Calu3 (cell line): Measurements from ENCODE around the gene TMCO6. TPM values are rescaled to one million over a fixed set of nuclear protein-coding genes. Genes with fewer than 3 reads are reported as not detected.

Experiments used
- BruUV-seq: library from RNA; stranded (reverse); fragments of 400-500 nt; replicated peaks from 2 replicates; lab custom pipeline; 2021; lab: Mats Ljungman, UMichigan
- CTCF ChIA-PET: fragments of 300-600 bp; sonication (Branson Sonifier 250); formaldehyde crosslinking; loops from one replicate; lab custom pipeline; 2022; ENCODE audit warnings: antibody characterized with exemption; lab: Charles Lee
- DNase-seq: peaks from one replicate; pipeline ENCODE4 v3.0.0; 2022
- H3K27ac Mint-ChIP-seq: one replicate; pipeline ENCODE4 v1.8.0; 2022; ENCODE audit warnings: mixed read lengths; ENCODE audit not compliant: unreplicated experiment
- H3K27me3 Mint-ChIP-seq: one replicate; pipeline ENCODE4 v1.8.0; 2022; ENCODE audit warnings: mixed read lengths; ENCODE audit not compliant: unreplicated experiment
- H3K36me3 Mint-ChIP-seq: one replicate; pipeline ENCODE4 v1.8.0; 2022; ENCODE audit warnings: mild to moderate bottlenecking, moderate library complexity, mixed read lengths; ENCODE audit not compliant: insufficient read depth, unreplicated experiment
- H3K4me1 Mint-ChIP-seq: one replicate; pipeline ENCODE4 v1.8.0; 2022; ENCODE audit warnings: mild to moderate bottlenecking, low read depth, mixed read lengths; ENCODE audit not compliant: unreplicated experiment
- H3K4me3 Mint-ChIP-seq: one replicate; pipeline ENCODE4 v1.8.0; 2022; ENCODE audit warnings: mild to moderate bottlenecking, low read depth, moderate library complexity, mixed read lengths; ENCODE audit not compliant: unreplicated experiment
- H3K9me3 Mint-ChIP-seq: one replicate; pipeline ENCODE4 v1.8.0; 2022; ENCODE audit warnings: low read depth, mixed read lengths; ENCODE audit not compliant: unreplicated experiment
- CTCF ChIP-seq: fragments of 200-600 bp; IDR thresholded peaks from one replicate; pipeline ENCODE4 v1.8.0; 2022; ENCODE audit warnings: antibody characterized with exemption; ENCODE audit not compliant: unreplicated experiment
- intact Hi-C: fragments of 100-400 bp; cut with micrococcal nuclease; formaldehyde crosslinking; loops from one replicate; pipeline ENCODE4 v1.10.0; 2022; ENCODE audit not compliant: unreplicated experiment
- microRNA-seq: library from miRNA; unstranded; fragments of <30 nt; microRNA quantifications from one replicate; pipeline ENCODE4 v1.2.0, GENCODE V29; 2022
- total RNA-seq: library from RNA; stranded (reverse); gene quantifications from 2 replicates; pipeline ENCODE4 v1.2.3, GENCODE V29; 2022

Gene TMCO6
- total RNA-seq, 1 experiment from 2014 or later = 30.9 TPM

- TF ChIP-seq CTCF = no peak
Observed at GRCh38 chr5:140690941-140691924, 52.0 kb downstream of the TMCO6 start, which contains the start of the genes HARS1 and HARS2. Gene HARS1, minus strand, starts transcription at chr5:140691370. Its CDS starts 66 bp downstream, at chr5:140691304. Gene HARS2, plus strand, starts transcription at chr5:140691455. Its CDS starts 194 bp downstream, at chr5:140691649.

GRCh38 chr5:140694276-140694675 lies 55.0 kb downstream of the TMCO6 start:
- no TSS peak for BruUV-seq
- Mint-ChIP-seq H3K4me1 (no peaks in the 10 kb centered on the region), H3K4me3 (no peak overlapping the region), H3K27me3 (no peaks in the 10 kb centered on the region), H3K36me3 (peaks cover 67% of the 10 kb centered on the region), H3K9me3 (no peaks in the 10 kb centered on the region), H3K27ac (no peak overlapping the region)
- no peak for TF ChIP-seq CTCF
- DNase-seq = no peak
- CTCF ChIA-PET = no interaction called here
- intact Hi-C loops = no loop called here

More at GRCh38 chr5:140690941-140691924, 52.0 kb downstream of the TMCO6 start, which contains the start of the genes HARS1 and HARS2:
- Mint-ChIP-seq H3K9me3 (no peaks in the 10 kb centered on the region), H3K4me3 (peak within 1 kb of the TSS; percentile 93), H3K4me1 (no peaks in the 10 kb centered on the region), H3K27ac (peak within 1 kb of the TSS; percentile 73), H3K27me3 (no peaks in the 10 kb centered on the region), H3K36me3 (peaks cover 52% of the 10 kb centered on the region)
- no TSS peak for BruUV-seq
- intact Hi-C loops = loop anchor here (1.0 kb wide), 1 partner anchor 27 kb away; the partner anchor contains the start of gene WDR55
- CTCF ChIA-PET = interaction anchor here (0.5 to 1.8 kb wide), 9 partner anchors 9 to 873 kb away, joined by 3 to 9 read pairs (median 4); partner anchors contain the start of genes IK, NDUFA2, TMCO6 and ZMAT2
- peak; percentile 93 for DNase-seq

Small RNAs within 50 kb of the gene (microRNA-seq; reads per million reads assigned to microRNA genes)
- not detected for gene MIR3655

Other genes with a start within 250 kb of the TMCO6 start
- 160 and 167 TPM in 2 replicates for gene ANKHD1, start 237.6 kb upstream of the TMCO6 start, total RNA-seq
- 14.1 and 18.8 TPM in 2 replicates for gene EIF4EBP3, start 91.8 kb upstream of the TMCO6 start, total RNA-seq
- 29.5 and 33.0 TPM in 2 replicates for gene SRA1, start 82.0 kb upstream of the TMCO6 start, total RNA-seq
- 15.1 and 15.7 TPM in 2 replicates for gene APBB3, start 74.9 kb upstream of the TMCO6 start, total RNA-seq
- 80.6 and 93.6 TPM in 2 replicates for gene SLC35A4, start 74.6 kb upstream of the TMCO6 start, total RNA-seq
- 0.73 and 1.1 TPM in 2 replicates for gene CD14, start 6.3 kb upstream of the TMCO6 start, total RNA-seq
- 71.3 and 71.4 TPM in 2 replicates for gene NDUFA2, start 8.2 kb downstream of the TMCO6 start, total RNA-seq
- gene IK, start 8.4 kb downstream of the TMCO6 start, total RNA-seq = 115 and 130 TPM in 2 replicates
- 54.2 and 59.8 TPM in 2 replicates for gene WDR55, start 25.5 kb downstream of the TMCO6 start, total RNA-seq
- 2.8 and 2.9 TPM in 2 replicates for gene DND1, start 34.1 kb downstream of the TMCO6 start, total RNA-seq
- gene HARS1, start 51.9 kb downstream of the TMCO6 start, total RNA-seq = 75.8 and 79.9 TPM in 2 replicates
- gene HARS2, start 52.0 kb downstream of the TMCO6 start, total RNA-seq = 45.1 TPM in 2 replicates
- gene ZMAT2, start 61.0 kb downstream of the TMCO6 start, total RNA-seq = 75.9 and 83.3 TPM in 2 replicates
- gene PCDHA1, start 146.7 kb downstream of the TMCO6 start, total RNA-seq = 0.73 and 0.83 TPM in 2 replicates
- gene PCDHA2, start 155.4 kb downstream of the TMCO6 start, total RNA-seq = 0.12 and 0.19 TPM in 2 replicates
- 0.10 and 0.31 TPM in 2 replicates for gene PCDHA3, start 161.6 kb downstream of the TMCO6 start, total RNA-seq
- gene PCDHA4, start 167.6 kb downstream of the TMCO6 start, total RNA-seq = 4.8 and 5.8 TPM in 2 replicates
- 0.81 and 1.5 TPM in 2 replicates for gene PCDHA5, start 182.2 kb downstream of the TMCO6 start, total RNA-seq
- 0.66 and 1.2 TPM in 2 replicates for gene PCDHA6, start 188.5 kb downstream of the TMCO6 start, total RNA-seq
- 0.95 and 1.2 TPM in 2 replicates for gene PCDHA7, start 194.8 kb downstream of the TMCO6 start, total RNA-seq
- gene PCDHA8, start 201.7 kb downstream of the TMCO6 start, total RNA-seq = 1.1 and 1.3 TPM in 2 replicates
- gene PCDHA9, start 208.9 kb downstream of the TMCO6 start, total RNA-seq = 0.59 and 0.66 TPM in 2 replicates
- 0.78 and 0.91 TPM in 2 replicates for gene PCDHA10, start 216.4 kb downstream of the TMCO6 start, total RNA-seq
- 0.64 and 1.3 TPM in 2 replicates for gene PCDHA11, start 229.5 kb downstream of the TMCO6 start, total RNA-seq
- gene PCDHA12, start 235.9 kb downstream of the TMCO6 start, total RNA-seq = 0.64 and 0.78 TPM in 2 replicates
- gene PCDHA13, start 242.7 kb downstream of the TMCO6 start, total RNA-seq = 2.0 and 2.3 TPM in 2 replicates